Esophagus (tissue), 2 donors: ENCODE data around the gene PRTFDC1. TPM values are rescaled to one million over a fixed set of nuclear protein-coding genes. Genes with fewer than 3 reads are reported as not detected.

Experiments used
- H3K27ac ChIP-seq, 2 donors: one replicate each; pipeline ENCODE4 v1.5.1; 2013; ENCODE audit warnings: low read depth in 2 of 2, mild to moderate bottlenecking in 2 of 2, inconsistent platforms in 1 of 2, low read length in 1 of 2, moderate library complexity in 1 of 2
- H3K27me3 ChIP-seq, 2 donors: one replicate each; pipeline ENCODE4 v1.6.1; 2013; ENCODE audit warnings: low read length in 2 of 2, control low read depth in 1 of 2, mild to moderate bottlenecking in 1 of 2; ENCODE audit not compliant: insufficient read depth in 2 of 2, control insufficient read depth in 1 of 2
- H3K36me3 ChIP-seq, 2 donors: one replicate each; pipeline ENCODE4 v1.6.1; 2013; ENCODE audit warnings: low read length in 1 of 2; ENCODE audit not compliant: control insufficient read depth in 2 of 2, insufficient read depth in 2 of 2
- H3K4me1 ChIP-seq, 2 donors: one replicate each; pipeline ENCODE4 v1.6.1; 2013; ENCODE audit warnings: low read length in 1 of 2; ENCODE audit not compliant: control insufficient read depth in 2 of 2, insufficient read depth in 2 of 2
- H3K4me3 ChIP-seq, 2 donors: one replicate each; pipeline ENCODE4 v1.5.1; 2013; ENCODE audit warnings: low read length in 2 of 2, mild to moderate bottlenecking in 2 of 2, low read depth in 1 of 2, moderate library complexity in 1 of 2
- H3K9me3 ChIP-seq, 2 donors: one replicate each; pipeline ENCODE4 v1.6.1; 2013; ENCODE audit warnings: mild to moderate bottlenecking in 2 of 2, low read depth in 1 of 2, low read length in 1 of 2, moderate library complexity in 1 of 2; ENCODE audit not compliant: control insufficient read depth in 2 of 2, insufficient read depth in 1 of 2
- WGBS, 2 donors: extraction: QIAGEN DNeasy Blood & Tissue Kit; methylation state at CpG; one replicate each; pipeline ENCODE4 v1.1.7; 2013; 5-methylcytosine and 5-hydroxymethylcytosine counted together
- polyA plus RNA-seq, 2 donors: library from polyadenylated mRNA; stranded (reverse); fragments of 200-250 nt; gene quantifications; one replicate each; pipeline ENCODE4 v1.2.3, GENCODE V29; 2013
- donor health status: healthy with polysubstance abuse.
- donor health status: Bipolar disorder and iron deficiency.

PRTFDC1 gene
- polyA plus RNA-seq, 2 donors, result 0.98 to 1.0 TPM

DNA sequence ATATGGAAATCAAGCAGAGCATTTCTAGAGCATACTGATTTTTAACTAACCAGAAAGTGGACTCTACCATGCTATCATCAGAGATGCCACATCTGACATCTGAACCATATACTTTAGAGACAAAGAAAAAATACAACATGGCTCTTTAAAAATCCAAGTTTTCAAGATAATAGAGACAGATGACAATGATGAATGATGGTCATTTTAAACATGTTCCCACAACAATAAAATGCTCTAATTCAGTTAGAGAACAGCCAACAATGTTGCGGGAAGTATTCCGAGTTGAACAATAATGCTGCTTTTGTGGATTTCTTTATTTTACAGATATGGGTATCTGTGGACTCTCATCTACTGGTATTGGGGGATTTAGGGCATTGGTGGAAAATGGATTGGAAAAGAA is 52.8 kb downstream of the PRTFDC1 start:
- Histone ChIP-seq H3K27me3 (no peaks in the 10 kb centered on the region), H3K4me1 (peaks cover 0 to 3% of the 10 kb centered on the region in 2 donors), H3K36me3 (no peaks in the 10 kb centered on the region), H3K27ac (no peak overlapping the region), H3K9me3 (no peaks in the 10 kb centered on the region), H3K4me3 (no peak overlapping the region)
- WGBS, 2 donors, result 84 to 93% methylated on average over 2 of the region's 2 CpGs

DNA sequence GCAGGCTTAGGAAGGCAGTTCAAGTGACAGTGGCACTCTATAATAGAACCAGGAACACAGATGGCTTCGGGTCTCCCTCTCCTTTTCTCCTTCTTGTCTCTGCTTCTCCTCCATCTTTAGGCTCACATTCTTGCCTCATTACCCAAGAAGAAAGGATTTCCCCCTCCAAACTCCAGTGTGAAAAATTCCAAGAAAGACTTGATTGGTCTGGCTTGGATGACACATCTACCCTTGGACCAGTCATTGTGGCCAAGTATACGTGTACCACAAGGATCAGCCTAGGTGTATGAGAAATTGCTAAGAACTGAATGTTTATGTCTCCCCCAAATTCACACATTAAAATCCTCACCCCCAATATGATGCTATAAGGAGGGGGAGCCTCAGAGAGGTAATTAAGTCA is 53.9 kb downstream of the PRTFDC1 start:
- Histone ChIP-seq H3K9me3 (no peaks in the 10 kb centered on the region), H3K4me3 (no peak overlapping the region), H3K27ac (no peak overlapping the region), H3K4me1 (peaks cover 0 to 3% of the 10 kb centered on the region in 2 donors), H3K27me3 (no peaks in the 10 kb centered on the region), H3K36me3 (no peaks in the 10 kb centered on the region)
- WGBS, 2 donors, result 94 to 95% methylated on average over 2 of the region's 2 CpGs

- 74 to 75% methylated on average over 4 of the region's 4 CpGs for WGBS, 2 donors
- Histone ChIP-seq H3K9me3 (no peaks in the 10 kb centered on the region), H3K27ac (no peak overlapping the region), H3K27me3 (no peaks in the 10 kb centered on the region), H3K36me3 (no peaks in the 10 kb centered on the region), H3K4me1 (peaks cover 0 to 3% of the 10 kb centered on the region in 2 donors), H3K4me3 (no peak overlapping the region)
These were observed 55.0 kb downstream of the PRTFDC1 start for GRCh38 chr10:24897326-24897926.

- H3K36me3 ChIP-seq, result no peaks in the 10 kb centered on the region
- no peak overlapping the region for H3K27ac ChIP-seq
- no peaks in the 10 kb centered on the region for H3K9me3 ChIP-seq
- H3K27me3 ChIP-seq, result no peaks in the 10 kb centered on the region
- no peak overlapping the region for H3K4me3 ChIP-seq
- 80 to 86% methylated on average over 8 of the region's 8 CpGs for WGBS, 2 donors
- peaks cover 0 to 3% of the 10 kb centered on the region in 2 donors for H3K4me1 ChIP-seq
These were observed 57.7 kb downstream of the PRTFDC1 start for GRCh38 chr10:24894728-24895127.

- no peaks in the 10 kb centered on the region for H3K27me3 ChIP-seq
- H3K27ac ChIP-seq, result no peak overlapping the region
- H3K4me3 ChIP-seq, result no peak overlapping the region
- no peaks in the 10 kb centered on the region for H3K36me3 ChIP-seq
- H3K9me3 ChIP-seq, result no peaks in the 10 kb centered on the region
- peaks cover 0 to 3% of the 10 kb centered on the region in 2 donors for H3K4me1 ChIP-seq
- 89 to 93% methylated on average over 5 of the region's 5 CpGs for WGBS, 2 donors
These were observed 58.1 kb downstream of the PRTFDC1 start for GRCh38 chr10:24894309-24894708.

- Histone ChIP-seq H3K27me3 (no peaks in the 10 kb centered on the region), H3K4me1 (peaks cover 0 to 3% of the 10 kb centered on the region in 2 donors), H3K4me3 (no peak overlapping the region), H3K36me3 (no peaks in the 10 kb centered on the region), H3K27ac (no peak overlapping the region), H3K9me3 (no peaks in the 10 kb centered on the region)
- WGBS, 2 donors, result 95 to 100% methylated on average over 2 of the region's 2 CpGs
These were observed 59.3 kb downstream of the PRTFDC1 start for GRCh38 chr10:24893127-24893526.

GRCh38 chr10:24891823-24892222 is 60.6 kb downstream of the PRTFDC1 start:
- no peaks in the 10 kb centered on the region for H3K36me3 ChIP-seq
- H3K4me1 ChIP-seq, result peaks cover 0 to 3% of the 10 kb centered on the region in 2 donors
- H3K4me3 ChIP-seq, result no peak overlapping the region
- 83 to 92% methylated on average over 1 of the region's 1 CpG for WGBS, 2 donors
- no peaks in the 10 kb centered on the region for H3K27me3 ChIP-seq
- no peak overlapping the region for H3K27ac ChIP-seq
- no peaks in the 10 kb centered on the region for H3K9me3 ChIP-seq

GRCh38 chr10:24889639-24890038 is 62.8 kb downstream of the PRTFDC1 start:
- Histone ChIP-seq H3K4me3 (no peak overlapping the region), H3K36me3 (no peaks in the 10 kb centered on the region), H3K4me1 (peaks cover 0 to 3% of the 10 kb centered on the region in 2 donors), H3K27ac (no peak overlapping the region), H3K27me3 (no peaks in the 10 kb centered on the region), H3K9me3 (no peaks in the 10 kb centered on the region)
- 58 to 71% methylated on average over 1 of the region's 1 CpG for WGBS, 2 donors

DNA sequence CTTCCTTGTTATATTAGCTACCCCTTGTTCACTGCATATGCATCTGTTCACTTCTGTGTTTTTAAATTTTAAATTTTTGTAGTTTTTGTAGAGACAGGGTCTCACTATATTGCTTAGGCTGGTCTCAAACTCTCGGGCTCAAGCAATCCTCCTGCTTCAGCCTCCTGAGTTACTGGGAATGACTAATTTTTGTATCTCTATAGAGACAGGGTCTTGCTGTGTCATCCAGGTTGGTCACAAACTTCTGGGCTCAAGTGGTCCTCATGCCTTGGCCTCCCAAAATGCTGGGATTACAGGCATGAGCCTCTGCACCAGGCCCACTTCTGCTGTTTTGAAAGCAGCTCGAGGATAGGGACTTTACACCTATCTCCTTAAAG is 64.6 kb downstream of the PRTFDC1 start:
- Histone ChIP-seq H3K36me3 (no peaks in the 10 kb centered on the region), H3K4me3 (no peak overlapping the region), H3K27ac (no peak overlapping the region), H3K4me1 (peaks cover 0 to 3% of the 10 kb centered on the region in 2 donors), H3K27me3 (no peaks in the 10 kb centered on the region), H3K9me3 (no peaks in the 10 kb centered on the region)
- 91 to 96% methylated on average over 2 of the region's 2 CpGs for WGBS, 2 donors

DNA sequence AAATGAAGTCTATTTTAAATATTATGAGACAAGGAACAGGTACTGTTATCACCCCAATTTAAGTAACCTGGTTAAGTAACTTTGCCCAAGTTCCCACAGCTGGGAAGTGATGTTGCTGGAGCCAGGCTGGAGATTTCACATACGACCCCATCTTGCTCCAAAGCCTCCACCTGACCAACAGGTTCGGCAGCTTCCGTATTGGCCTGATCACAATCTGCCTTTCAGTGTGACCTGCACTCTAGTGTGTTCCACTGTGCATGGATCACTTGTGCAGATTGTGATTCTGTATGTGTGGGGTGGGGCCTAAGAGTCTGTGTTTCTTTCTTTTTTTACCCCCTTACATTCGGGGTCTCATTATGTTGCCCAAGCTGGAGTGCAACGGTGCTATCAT is 66.1 kb downstream of the PRTFDC1 start:
- 57 to 65% methylated on average over 5 of the region's 5 CpGs for WGBS, 2 donors
- Histone ChIP-seq H3K27ac (no peak overlapping the region), H3K4me3 (no peak overlapping the region), H3K9me3 (no peaks in the 10 kb centered on the region), H3K36me3 (no peaks in the 10 kb centered on the region), H3K27me3 (no peaks in the 10 kb centered on the region), H3K4me1 (peaks cover 0 to 3% of the 10 kb centered on the region in 2 donors)
